HCT116 (cell line): ENCODE data around the gene RHOB. TPM values are rescaled to one million over a fixed set of nuclear protein-coding genes. Genes with fewer than 3 reads are reported as not detected.

Experiments used
- ATAC-seq: fragments of 200-7000 bp; cut with Tn5 transposase; 2 replicates; pipeline ENCODE4 v1.9.1; 2020; ENCODE audit warnings: mild to moderate bottlenecking, moderate library complexity
- BruUV-seq: library from RNA; stranded (reverse); fragments of 400-500 nt; replicated peaks from 2 replicates; lab custom pipeline; 2021; lab: Mats Ljungman, UMichigan
- CTCF ChIA-PET: fragments of 300-600 bp; sonication (Branson Sonifier 250); formaldehyde crosslinking; loops from one replicate; lab custom pipeline; 2021; ENCODE audit warnings: antibody characterized with exemption; lab: Charles Lee
- POLR2A ChIA-PET: fragments of 300-600, 350-600 bp; sonication (Branson Sonifier 250); formaldehyde crosslinking; loops from one replicate; lab custom pipeline; 2021; ENCODE audit warnings: antibody characterized with exemption; lab: Charles Lee
- RAD21 ChIA-PET, 2 experiments: fragments of 300-600 bp; sonication (Branson Sonifier 250); formaldehyde crosslinking; loops; one replicate each; lab custom pipeline; 2023; ENCODE audit warnings: low total read pairs in 2 of 2; ENCODE audit not compliant: uncharacterized antibody in 2 of 2, unreplicated experiment in 2 of 2, low non-redundant PET in 1 of 2; lab: Charles Lee
- DNase-seq: peaks from one replicate; pipeline ENCODE4 v3.0.0-alpha.2; 2010; ENCODE audit warnings: low read depth, low spot score
- H2AFZ ChIP-seq: fragments of 200-600 bp; shearing (Covaris generic), sonication (generic); 2 replicates; pipeline ENCODE4 v1.6.1; 2017; ENCODE audit warnings: low read depth, mixed run types, mixed read lengths, antibody characterized with exemption, low read length; ENCODE audit not compliant: poor library complexity, severe bottlenecking
- H3K27ac ChIP-seq: 2 replicates; pipeline ENCODE4 v1.5.1; 2012; ENCODE audit warnings: low read depth, low read length
- H3K27me3 ChIP-seq: fragments of 200-600 bp; sonication (generic); 2 replicates; pipeline ENCODE4 v1.6.1; 2016; ENCODE audit warnings: mixed run types, low read length, mixed read lengths; ENCODE audit not compliant: insufficient read depth
- H3K36me3 ChIP-seq, 2 experiments: fragments of 200-500 bp in 1 of 2; fragments of 200-600 bp in 1 of 2; sonication (Bioruptor generic) in 1 of 2; sonication (generic) in 1 of 2; 2 replicates each; pipeline versions ENCODE4 v1.5.1 to v1.6.1; 2014 to 2016; ENCODE audit warnings: low read length in 2 of 2, inconsistent platforms in 1 of 2, mixed read lengths in 1 of 2, mixed run types in 1 of 2; ENCODE audit not compliant: insufficient read depth in 2 of 2, control insufficient read depth in 1 of 2
- H3K4me1 ChIP-seq, 2 experiments: fragments of 200-600 bp in 1 of 2; sonication (generic) in 1 of 2; 2 replicates each; pipeline versions ENCODE4 v1.5.1 to v1.6.1; 2012 to 2017; ENCODE audit warnings: low read length in 2 of 2, inconsistent platforms in 1 of 2, mild to moderate bottlenecking in 1 of 2, mixed read lengths in 1 of 2, mixed run types in 1 of 2, moderate library complexity in 1 of 2; ENCODE audit not compliant: insufficient read depth in 2 of 2, control insufficient read depth in 1 of 2
- H3K4me2 ChIP-seq: fragments of 200-600 bp; sonication (generic); 2 replicates; pipeline ENCODE4 v1.6.1; 2017; ENCODE audit warnings: mixed run types, low read length, mixed read lengths
- H3K4me3 ChIP-seq, 2 experiments: fragments of 200-600 bp in 1 of 2; sonication (generic) in 1 of 2; replicated peaks in 1 of 2; 2 replicates each; pipeline ENCODE4 v1.5.1; 2011 to 2016; ENCODE audit warnings: low read length in 2 of 2, control low read depth in 1 of 2, low read depth in 1 of 2, mild to moderate bottlenecking in 1 of 2, mixed read lengths in 1 of 2, mixed run types in 1 of 2
- H3K79me2 ChIP-seq: fragments of 200-600 bp; sonication (generic); 2 replicates; pipeline ENCODE4 v1.6.1; 2017; ENCODE audit warnings: mild to moderate bottlenecking, mixed run types, low read length, moderate library complexity, mixed read lengths; ENCODE audit not compliant: insufficient read depth
- H3K9ac ChIP-seq: fragments of 200-600 bp; sonication (generic); 2 replicates; pipeline ENCODE4 v1.6.1; 2016; ENCODE audit warnings: low read length, mixed read lengths
- H3K9me2 ChIP-seq: fragments of 200-600 bp; sonication (generic), shearing (Covaris generic); 2 replicates; pipeline ENCODE4 v1.6.1; 2017; ENCODE audit warnings: mixed run types, mild to moderate bottlenecking, moderate library complexity; ENCODE audit not compliant: insufficient read depth
- H3K9me3 ChIP-seq, 2 experiments: fragments of 200-500 bp in 1 of 2; fragments of 200-600 bp in 1 of 2; sonication (Bioruptor generic) in 1 of 2; sonication (generic) in 1 of 2; 2 replicates each; pipeline ENCODE4 v1.6.1; 2014 to 2017; ENCODE audit warnings: low read length in 2 of 2, mixed read lengths in 2 of 2, inconsistent platforms in 1 of 2, low read depth in 1 of 2, mild to moderate bottlenecking in 1 of 2, mixed run types in 1 of 2, moderate library complexity in 1 of 2; ENCODE audit not compliant: control insufficient read depth in 1 of 2, insufficient read depth in 1 of 2
- H4K20me1 ChIP-seq: fragments of 200-600 bp; sonication (generic), shearing (Covaris generic); 2 replicates; pipeline ENCODE4 v1.6.1; 2017; ENCODE audit warnings: mixed run types, mild to moderate bottlenecking, moderate library complexity; ENCODE audit not compliant: insufficient read depth
- CBX3 ChIP-seq: IDR thresholded peaks from 2 replicates; pipeline ENCODE4 v1.6.1; 2012; ENCODE audit warnings: low read depth
- ELF1 ChIP-seq: IDR thresholded peaks from 2 replicates; pipeline ENCODE4 v1.6.1; 2012; ENCODE audit warnings: low read depth, borderline replicate concordance
- FOSL1 ChIP-seq: IDR thresholded peaks from 2 replicates; pipeline ENCODE4 v1.6.1; 2012; ENCODE audit warnings: low read depth
- JUND ChIP-seq: IDR thresholded peaks from 2 replicates; pipeline ENCODE4 v1.6.1; 2012
- POLR2AphosphoS5 ChIP-seq: IDR thresholded peaks from 2 replicates; pipeline ENCODE4 v1.6.1; 2011; ENCODE audit warnings: mild to moderate bottlenecking, low read depth, low read length, moderate library complexity
- RAD21 ChIP-seq: IDR thresholded peaks from 2 replicates; pipeline ENCODE4 v1.6.1; 2012; ENCODE audit warnings: low read depth, mild to moderate bottlenecking
- REST ChIP-seq: IDR thresholded peaks from 2 replicates; pipeline ENCODE4 v1.6.1; 2012; ENCODE audit warnings: low read depth
- SIN3A ChIP-seq: IDR thresholded peaks from 2 replicates; pipeline ENCODE4 v1.6.1; 2012; ENCODE audit warnings: low read depth
- SP1 ChIP-seq: IDR thresholded peaks from 2 replicates; pipeline ENCODE4 v1.6.1; 2012; ENCODE audit warnings: low read depth
- SRF ChIP-seq: IDR thresholded peaks from 2 replicates; pipeline ENCODE4 v1.6.1; 2012; ENCODE audit warnings: low read depth
- YY1 ChIP-seq: IDR thresholded peaks from 2 replicates; pipeline ENCODE4 v1.6.1; 2011; ENCODE audit warnings: low read length, low read depth, moderate library complexity, mild to moderate bottlenecking; ENCODE audit not compliant: insufficient replicate concordance; ENCODE audit errors: extremely low read depth
- intact Hi-C: fragments of 100-400 bp; cut with micrococcal nuclease; formaldehyde crosslinking; loops from 2 replicates; pipeline ENCODE4 v1.10.0; 2022
- total RNA-seq: library from RNA; stranded (reverse); gene quantifications from one replicate; pipeline ENCODE4 v1.2.1, GENCODE V29; 2021; ENCODE audit not compliant: unreplicated experiment

The RHOB gene
- total RNA-seq, 1 experiment from 2014 or later = 72.9 TPM

- Histone ChIP-seq H3K9ac (no peak overlapping the region), H3K4me3 (no peak overlapping the region), H3K79me2 (no peaks in the 10 kb centered on the region), H3K9me2 (no peaks in the 10 kb centered on the region), H4K20me1 (no peaks in the 10 kb centered on the region), H3K4me1 (peaks cover 0 to 11% of the 10 kb centered on the region in 2 experiments; a peak in 2 of 4 replicates), H3K36me3 (no peaks in the 10 kb centered on the region), H3K4me2 (no peak overlapping the region), H3K9me3 (no peaks in the 10 kb centered on the region), H3K27ac (no peak overlapping the region), H2AFZ (no peak overlapping the region), H3K27me3 (no peaks in the 10 kb centered on the region)
- no TSS peak for BruUV-seq
- ChIA-PET POLR2A (no interaction called here), CTCF (no interaction called here), RAD21 (no interaction called here)
- DNase-seq (no peak), ATAC-seq (no peak)
- intact Hi-C loops = no loop called here
- TF ChIP-seq ELF1 = no peak
- no peak for TF ChIP-seq YY1
- TF ChIP-seq SIN3A = no peak
- TF ChIP-seq CBX3 = no peak
- TF ChIP-seq, all 23 proteins: peak for 0
Measured at GRCh38 chr2:20430035-20430434, 16.8 kb upstream of the RHOB start.

- ChIA-PET CTCF (no interaction called here), POLR2A (no interaction called here), RAD21 (no interaction called here)
- H4K20me1 ChIP-seq = no peaks in the 10 kb centered on the region
- H3K27me3 ChIP-seq = no peaks in the 10 kb centered on the region
- H3K4me3 ChIP-seq = no peak overlapping the region
- peak; percentile 50; the same call in 1 of the 2 replicates for ATAC-seq
- H2AFZ ChIP-seq = no peak overlapping the region
- H3K4me2 ChIP-seq = peak overlapping the region; percentile 15
- no peak overlapping the region for H3K9ac ChIP-seq
- no peaks in the 10 kb centered on the region for H3K36me3 ChIP-seq
- DNase-seq = no peak
- H3K27ac ChIP-seq = no peak overlapping the region
- intact Hi-C loops = no loop called here
- TF ChIP-seq SRF = no peak
- 0 out of 2 replicates have a peak, but pooled peaks have one; percentile 6 for TF ChIP-seq RAD21
- peak; percentile 90 for TF ChIP-seq FOSL1
- TF ChIP-seq SP1 = peak; percentile 71
- TF ChIP-seq CBX3 = peak; percentile 54; the same call in 1 of the 2 replicates
- peak; percentile 24; the same call in 1 of the 2 replicates for TF ChIP-seq POLR2AphosphoS5
- TF ChIP-seq REST = no peak
- TF ChIP-seq JUND = peak; percentile 84
- BruUV-seq = no TSS peak
- H3K9me3 ChIP-seq = no peaks in the 10 kb centered on the region
- H3K9me2 ChIP-seq = no peaks in the 10 kb centered on the region
- H3K4me1 ChIP-seq = peaks cover 0 to 11% of the 10 kb centered on the region in 2 experiments; a peak in 2 of 4 replicates
- H3K79me2 ChIP-seq = no peaks in the 10 kb centered on the region
Measured at GRCh38 chr2:20430461-20431300, 16.2 kb upstream of the RHOB start.
